ENCODE measurements around the gene RELT.
"Not testable (repeated sequence)": the region's sequence is repeated elsewhere in the genome, so short reads cannot be mapped to it uniquely, and the experiment has no call there.

RELT gene

GRCh38 chr11:73428227-73428626 lies 52.0 kb downstream of the RELT start:
- no peak for DNase-seq

- no peak for DNase-seq
Measured at GRCh38 chr11:73428699-73429098, 52.5 kb downstream of the RELT start.

- DNase-seq = no peak
Measured at GRCh38 chr11:73429121-73429750, 53.0 kb downstream of the RELT start.

- no peak for DNase-seq
Measured at GRCh38 chr11:73430326-73430725, 54.1 kb downstream of the RELT start.

GRCh38 chr11:73431396-73431795 lies 55.2 kb downstream of the RELT start:
- no peak for DNase-seq

GRCh38 chr11:73436859-73437258 lies 60.7 kb downstream of the RELT start:
- DNase-seq = not testable (repeated sequence)

GRCh38 chr11:73439002-73439843 lies 63.0 kb downstream of the RELT start:
- DNase-seq = peak in 5 of 56 donors; percentile 5 to 32 (median 14)

GRCh38 chr11:73445980-73446379 lies 69.8 kb downstream of the RELT start:
- DNase-seq = no peak

GRCh38 chr11:73446766-73447165 lies 70.6 kb downstream of the RELT start:
- no peak for DNase-seq
